EL (cell line): ENCODE data around the gene TGFBR1.

Experiments
- DNase-seq: peaks from one replicate; pipeline ENCODE4 v3.0.0-alpha.2; 2016

Gene TGFBR1

DNA sequence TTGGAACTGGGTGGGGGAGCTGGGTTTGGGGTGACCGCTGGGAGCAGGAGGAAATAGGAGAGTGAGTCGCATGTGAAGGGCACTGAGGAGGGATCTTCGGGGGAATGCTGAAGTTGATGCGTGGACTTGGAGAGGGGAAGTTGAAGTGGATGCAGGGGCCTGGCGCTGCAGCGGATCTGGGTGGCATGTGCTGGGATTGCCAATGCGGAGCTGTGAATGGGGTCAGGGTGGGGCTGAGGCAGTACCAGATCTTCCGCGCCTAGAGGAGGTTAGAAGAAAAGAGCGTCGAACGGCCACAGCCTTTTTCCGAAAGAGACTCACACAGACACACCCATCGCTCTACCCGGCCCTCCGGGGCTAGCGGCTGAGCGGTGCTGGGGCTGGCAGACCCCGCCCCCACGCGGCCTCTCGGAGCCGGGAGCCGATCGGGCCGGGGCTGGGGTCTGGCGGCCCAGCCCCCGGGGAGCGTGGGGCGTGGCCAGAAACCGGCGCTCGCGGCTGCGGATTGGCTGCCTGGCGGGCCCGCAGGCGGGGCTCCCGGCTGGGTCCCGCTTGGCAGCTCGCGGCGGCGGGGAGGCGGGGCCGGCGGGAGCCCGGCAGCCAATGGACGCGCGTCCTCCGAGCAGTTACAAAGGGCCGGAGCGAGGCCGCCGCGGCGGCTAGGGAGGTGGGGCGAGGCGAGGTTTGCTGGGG lies at the start of gene TGFBR1:
Gene TGFBR1, plus strand, starts transcription at position 655 of the 693 bp plus-strand sequence. CDS start 93 bp downstream, outside the sequence.
- peak; percentile 94 for DNase-seq

DNA sequence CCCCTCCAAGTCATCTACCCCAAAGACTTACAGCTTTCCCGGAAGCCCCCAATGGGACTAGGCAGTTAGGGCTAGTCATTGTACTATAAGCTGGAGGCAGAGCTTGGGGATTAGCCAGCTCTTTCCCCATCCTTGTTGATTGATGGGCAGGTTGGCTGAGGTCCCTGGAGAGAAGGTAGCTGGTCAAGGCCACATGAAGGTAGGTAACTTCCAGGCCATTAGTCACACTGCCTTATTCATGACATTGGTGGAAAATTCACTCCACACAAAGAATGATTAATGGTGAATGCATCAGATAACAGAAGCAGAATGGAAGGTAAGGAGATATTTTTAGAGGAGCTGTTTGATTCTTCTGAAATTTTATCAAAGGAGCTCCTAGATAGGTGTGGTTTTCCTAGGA lies 49.5 kb upstream of the TGFBR1 start:
- peak; percentile 15 for DNase-seq

DNA sequence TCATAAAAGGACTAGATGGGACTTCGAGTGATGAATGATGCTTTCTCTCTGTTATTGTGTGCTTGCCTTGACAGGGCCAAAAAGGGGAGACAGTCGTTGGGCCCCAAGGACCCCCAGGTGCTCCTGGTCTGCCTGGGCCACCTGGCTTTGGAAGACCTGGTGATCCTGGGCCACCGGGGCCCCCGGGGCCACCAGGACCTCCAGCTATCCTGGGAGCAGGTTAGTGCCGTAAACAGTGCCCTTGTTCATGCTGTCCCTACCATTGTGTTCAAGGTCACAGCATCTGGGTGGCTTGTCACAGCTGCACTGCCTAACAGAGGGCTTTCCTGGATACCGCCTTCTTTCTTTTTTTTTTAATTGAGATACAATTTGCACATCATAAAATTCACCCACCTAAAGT lies 48.7 kb upstream of the TGFBR1 start:
- DNase-seq = no peak

DNA sequence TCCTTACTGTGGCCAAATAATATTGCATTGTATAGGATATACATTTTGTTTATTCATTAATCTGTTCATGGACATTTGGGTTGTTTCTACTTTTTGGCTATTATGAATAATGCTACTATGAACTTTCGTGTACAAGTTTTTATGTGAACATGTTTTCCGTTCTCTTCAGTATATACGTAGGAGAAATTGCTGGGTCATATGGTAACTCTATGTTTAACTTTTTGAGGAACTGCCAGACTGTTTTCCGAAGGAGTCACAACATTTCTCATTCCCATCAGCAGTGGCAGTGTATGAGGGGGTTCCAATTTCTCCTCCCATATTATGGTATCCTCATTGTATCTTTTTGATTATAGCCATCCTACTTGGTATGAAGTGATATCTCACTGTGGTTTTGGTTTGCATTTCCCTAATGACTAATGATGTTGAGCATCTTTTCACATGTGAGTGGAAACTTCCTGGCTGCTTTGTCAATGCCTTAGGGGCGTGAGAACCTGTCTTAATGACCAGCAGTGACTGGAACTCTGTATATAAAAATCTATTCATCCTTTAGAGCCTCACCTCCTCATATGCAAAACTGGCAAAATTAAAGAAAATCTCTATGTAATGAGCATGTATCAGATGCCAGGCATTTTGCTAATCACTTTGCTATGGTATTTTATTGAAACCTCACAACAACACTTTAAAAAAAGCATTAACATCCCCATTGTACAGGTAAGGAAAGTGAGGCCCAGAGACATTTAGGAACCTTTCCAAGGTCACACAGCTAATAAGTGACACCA lies 47.8 kb upstream of the TGFBR1 start:
- DNase-seq = peak; percentile 93

DNA sequence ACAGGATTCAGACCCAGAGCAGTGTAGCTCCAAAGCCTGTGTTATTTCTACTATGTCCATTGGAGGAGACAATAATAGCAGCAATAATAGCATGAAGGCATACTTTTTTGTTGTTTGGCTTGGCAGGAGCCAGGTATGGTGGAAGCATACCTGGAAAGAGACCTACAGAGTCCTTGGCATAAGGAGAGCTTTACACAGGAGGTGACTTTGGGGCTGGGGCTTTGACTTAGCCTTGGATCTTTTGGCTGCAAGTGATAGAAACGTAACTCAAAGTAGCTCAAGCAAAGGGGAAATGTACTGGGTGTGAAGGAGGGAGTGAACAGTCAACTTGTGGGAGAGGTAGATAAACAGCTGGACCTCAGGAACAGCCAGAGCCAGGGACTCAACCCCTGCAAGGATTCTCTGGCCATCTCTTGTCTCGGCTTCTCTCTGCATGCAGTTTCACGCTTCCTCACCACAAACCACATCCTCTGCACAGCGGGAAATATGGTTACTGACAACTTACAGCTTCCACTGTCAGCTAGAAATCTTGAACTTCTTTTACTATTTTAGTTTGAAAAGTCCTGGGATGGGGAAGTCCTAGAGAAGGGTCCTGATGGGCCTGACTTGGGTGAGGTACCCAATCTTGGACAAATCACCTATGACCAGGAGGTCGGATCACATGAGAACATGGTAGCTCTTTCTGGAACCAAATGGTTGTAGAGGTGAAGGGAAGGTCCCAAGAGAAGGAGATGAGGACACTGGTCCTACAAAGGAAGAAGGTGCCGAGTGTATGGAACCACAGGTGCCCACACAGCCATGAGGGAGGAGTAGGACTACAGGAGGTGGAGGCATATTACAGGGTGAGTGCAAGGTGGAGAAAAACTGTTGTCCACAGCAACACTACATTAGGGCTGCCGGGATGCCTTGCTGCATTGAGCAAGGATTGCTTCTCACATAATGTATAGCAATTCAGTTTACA lies 47.0 kb upstream of the TGFBR1 start:
- peak; percentile 90 for DNase-seq

DNA sequence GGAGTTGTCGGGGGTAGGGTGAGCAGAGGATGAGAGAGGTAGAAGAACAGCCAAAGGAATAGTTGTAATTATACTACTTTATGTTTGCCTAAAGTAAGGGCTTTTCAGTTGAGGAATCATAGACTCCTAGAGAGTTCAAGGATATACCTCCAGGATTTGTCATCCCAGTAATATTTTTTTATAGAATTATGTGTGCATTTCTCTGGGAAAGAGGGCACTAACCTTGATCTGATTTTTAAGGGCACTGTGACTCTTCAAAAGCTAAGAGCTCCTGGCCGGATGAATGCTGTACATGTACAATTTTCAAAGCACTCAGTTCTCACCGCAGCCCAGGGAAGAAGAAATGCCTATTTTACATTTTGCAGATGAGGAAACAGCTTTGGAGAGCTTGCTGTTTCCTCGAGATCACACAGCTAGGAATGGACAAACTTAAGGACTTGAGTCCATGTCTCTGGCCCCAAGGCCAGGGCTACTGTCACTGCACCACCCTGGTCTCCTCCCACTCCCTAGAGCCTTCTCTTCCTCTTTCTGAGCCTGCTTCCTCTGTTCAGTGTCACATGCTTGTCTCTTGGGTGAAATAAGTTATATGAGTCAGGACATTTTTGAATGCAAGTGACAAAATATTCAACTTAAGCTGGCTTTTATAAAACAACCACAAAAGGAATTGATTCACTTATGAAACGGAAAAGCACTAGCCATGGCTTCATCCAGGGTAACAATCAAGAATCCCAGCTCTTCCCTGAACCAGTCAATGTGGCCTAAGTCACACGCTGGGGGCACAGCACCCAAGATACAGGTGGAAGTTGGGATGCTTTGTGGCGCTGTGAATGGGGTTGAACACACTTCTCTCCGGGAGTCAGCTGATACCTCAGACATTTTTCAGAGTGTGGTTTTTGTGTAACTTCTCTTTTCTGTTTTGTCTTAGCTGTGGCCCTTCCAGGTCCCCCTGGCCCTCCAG lies 45.7 kb upstream of the TGFBR1 start:
- DNase-seq = peak; percentile 31

DNA sequence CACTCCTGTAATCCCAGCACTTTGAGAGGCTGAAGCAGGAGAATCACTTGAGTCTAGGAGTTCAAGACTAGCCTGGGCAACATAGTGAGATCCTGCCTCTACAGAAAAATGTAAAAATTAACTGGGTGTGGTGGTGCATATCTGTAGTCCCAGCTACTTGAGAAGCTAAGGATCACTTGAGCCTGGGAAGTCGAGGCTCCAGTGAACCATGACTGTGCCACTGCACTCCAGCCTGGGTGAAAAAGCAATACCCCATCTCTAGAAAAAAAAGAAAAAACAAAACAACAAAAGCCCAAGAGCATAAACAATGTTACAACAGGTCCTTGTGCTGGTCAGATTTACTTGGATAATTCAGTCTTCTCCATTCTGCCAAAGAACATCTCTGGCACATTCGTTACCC lies 44.3 kb upstream of the TGFBR1 start:
- DNase-seq = no peak

DNA sequence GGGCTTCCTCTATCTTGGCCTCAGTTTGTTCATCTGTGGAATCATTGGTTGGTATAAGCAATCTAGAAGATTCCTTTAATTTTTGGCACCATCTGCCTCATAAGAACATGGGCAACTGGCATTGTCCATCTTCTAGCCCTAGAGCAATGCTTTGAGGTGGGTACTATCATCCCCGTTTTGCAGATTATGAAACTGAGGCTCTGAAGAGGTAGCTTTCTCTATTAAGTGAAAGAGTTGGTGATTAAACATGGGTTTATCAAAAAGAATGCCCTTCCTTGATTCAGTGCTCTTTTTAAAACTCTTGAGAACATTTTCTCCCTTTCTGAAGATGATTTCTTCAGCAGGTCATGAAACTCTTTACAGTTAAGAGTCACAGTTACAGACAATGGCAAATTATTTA lies 42.4 kb upstream of the TGFBR1 start:
- no peak for DNase-seq

DNA sequence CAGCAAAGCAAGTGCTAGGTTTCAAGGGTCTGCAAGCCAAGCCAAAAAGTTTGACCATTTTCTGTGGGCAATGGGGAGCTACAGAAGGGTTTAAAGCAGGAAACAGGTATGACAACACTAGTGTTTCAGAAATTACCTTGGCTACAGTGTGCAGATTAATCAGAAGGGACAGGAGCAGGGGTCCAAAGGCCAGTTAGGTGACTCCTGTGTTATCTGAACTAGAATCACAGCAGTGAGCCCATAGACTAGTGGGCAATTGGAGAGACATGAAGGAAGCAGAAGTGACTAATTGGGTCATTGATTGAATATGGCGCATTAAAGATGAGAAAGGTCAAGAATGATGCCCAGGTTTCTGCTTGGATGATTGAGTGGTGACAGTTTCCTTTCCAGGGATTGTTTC lies 41.4 kb upstream of the TGFBR1 start:
- no peak for DNase-seq

DNA sequence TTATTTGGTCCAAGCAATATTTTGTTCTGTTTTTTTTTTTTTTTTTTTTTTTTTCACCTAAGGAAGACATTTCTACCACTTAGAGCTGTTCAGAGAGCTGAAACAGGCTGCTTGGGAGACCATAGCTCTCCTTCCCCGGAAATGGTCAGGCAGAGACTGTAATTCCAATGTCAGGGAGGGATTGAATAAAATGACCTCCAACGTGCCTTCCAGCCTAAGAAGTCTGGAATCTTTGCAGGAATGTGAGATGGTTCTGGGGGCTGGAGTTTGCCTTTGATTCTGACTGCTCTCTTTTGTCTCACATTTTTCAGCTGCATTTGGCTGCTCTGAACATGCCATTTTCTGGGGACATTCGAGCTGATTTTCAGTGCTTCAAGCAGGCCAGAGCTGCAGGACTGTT lies 38.3 kb upstream of the TGFBR1 start:
- DNase-seq = no peak

DNA sequence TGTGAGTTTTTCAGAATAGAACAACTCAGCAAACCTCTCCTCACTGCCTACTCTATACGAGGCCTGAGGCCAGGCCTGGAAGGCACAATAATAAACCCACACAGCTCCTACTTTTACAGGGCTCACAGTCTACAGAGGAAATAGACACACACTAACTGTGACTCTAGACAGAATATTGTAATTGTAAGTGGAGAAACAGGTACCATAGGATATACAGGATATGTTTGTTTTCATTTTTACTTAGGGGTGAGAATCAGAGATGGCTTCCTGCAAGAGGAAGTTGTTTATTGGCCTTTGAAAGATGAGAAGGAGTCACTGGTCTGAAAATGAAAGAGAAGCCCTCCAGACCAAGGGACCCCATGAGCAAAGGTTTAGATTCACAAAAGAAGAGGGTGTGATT lies 35.8 kb upstream of the TGFBR1 start:
- DNase-seq = no peak

DNA sequence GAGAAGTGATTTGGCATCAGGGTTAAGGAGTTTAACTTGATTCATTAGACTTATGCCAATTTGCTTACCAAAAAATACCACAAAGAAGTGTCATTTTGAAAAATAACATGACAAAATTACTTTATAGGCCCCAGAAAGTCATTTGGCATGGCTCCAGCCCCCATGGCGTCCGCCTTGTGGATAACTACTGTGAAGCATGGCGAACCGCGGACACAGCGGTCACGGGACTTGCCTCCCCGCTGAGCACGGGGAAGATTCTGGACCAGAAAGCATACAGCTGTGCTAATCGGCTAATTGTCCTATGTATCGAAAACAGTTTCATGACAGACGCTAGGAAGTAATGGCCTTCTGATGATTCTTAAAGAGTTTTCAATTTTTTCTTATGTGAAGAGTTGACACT lies 35.4 kb upstream of the TGFBR1 start:
- no peak for DNase-seq

DNA sequence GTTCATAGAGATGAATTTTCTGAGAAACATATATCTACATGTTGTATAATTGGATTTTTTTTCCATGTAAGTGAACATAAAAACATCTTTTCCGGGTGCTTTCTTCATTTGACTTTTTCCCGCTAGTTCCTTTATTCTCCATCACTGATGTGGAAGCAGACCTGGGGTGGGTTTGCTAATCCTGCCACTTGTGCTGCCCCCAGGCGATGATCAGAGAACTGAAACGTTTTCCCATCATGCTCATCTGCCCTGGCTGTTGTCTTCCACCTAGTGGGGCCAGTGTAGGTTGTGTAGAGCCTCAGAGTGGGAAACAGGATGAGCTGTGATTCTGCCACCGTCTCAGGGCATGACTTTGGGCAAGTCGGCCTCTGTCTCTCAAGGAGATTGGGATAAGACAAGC lies 34.2 kb upstream of the TGFBR1 start:
- DNase-seq = no peak

DNA sequence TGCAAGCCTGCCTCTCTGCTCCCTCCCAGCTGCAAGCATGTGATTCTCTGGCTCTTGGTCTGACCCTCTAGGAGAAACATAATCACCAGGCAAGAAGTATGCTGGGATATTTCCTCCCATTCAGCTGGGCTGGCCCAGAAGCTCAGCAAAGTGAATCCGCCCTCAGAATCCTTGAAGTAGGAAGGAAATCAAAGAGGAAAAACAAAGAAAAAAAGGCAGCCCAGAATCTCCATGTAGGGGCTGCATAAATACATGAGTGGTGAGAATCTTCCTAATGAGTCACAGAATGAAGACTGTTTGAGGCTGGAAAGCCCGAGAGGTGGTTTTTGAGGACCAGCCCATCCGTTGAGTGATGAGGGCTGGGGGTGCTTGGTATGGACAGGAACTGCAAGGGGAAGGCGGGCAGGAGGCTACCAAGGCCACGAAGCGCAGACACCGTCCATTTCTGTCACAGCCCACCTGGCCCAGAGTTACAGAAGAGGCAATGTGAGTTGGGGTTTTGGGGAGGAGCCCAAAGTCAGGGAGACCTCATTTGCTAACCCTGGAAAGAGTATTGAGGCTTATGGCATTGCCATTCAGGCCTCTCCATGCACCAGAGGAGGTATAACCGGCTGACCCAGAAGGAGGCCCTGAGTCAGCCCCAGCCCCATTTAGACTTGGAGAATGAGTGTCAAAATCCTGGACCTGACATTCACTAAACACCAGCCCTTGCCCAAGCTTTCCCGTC lies 33.4 kb upstream of the TGFBR1 start:
- peak; percentile 42 for DNase-seq

DNA sequence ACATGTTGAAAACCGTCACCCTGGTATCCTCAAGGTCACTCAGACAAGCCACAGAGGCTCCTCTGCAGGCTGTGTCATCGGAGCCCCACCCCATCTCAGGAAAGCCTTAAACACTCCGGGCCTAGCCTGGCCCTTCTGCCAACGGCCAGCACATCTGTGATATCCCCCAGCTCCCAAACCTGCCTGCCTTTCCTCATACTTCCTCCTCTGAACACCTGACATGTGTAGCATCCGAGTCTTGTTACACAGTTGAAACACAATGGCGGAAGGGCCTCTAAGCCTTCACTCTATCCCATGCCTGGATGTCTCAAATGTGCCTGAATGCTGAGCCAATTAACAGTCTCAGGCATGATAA lies 32.9 kb upstream of the TGFBR1 start:
- DNase-seq = no peak

DNA sequence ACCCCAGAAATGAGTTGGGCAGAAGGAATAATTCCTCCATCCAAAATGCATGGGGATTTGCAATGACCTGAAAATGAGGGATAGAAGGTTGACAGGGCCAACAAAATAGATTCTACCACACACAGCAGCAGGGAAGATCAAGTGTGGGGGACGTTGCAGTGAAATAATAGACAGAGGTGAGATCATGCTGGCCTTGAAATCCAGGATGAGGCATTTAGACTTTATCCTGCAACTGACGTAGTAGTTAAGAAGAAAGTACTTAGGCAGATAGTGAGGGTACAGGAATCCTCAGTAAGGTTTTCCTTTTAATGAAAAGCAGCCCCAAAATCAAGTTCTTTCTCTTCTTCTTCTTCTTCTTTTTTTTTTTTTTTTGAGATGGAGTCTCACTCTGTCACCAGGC lies 31.6 kb upstream of the TGFBR1 start:
- no peak for DNase-seq

DNA sequence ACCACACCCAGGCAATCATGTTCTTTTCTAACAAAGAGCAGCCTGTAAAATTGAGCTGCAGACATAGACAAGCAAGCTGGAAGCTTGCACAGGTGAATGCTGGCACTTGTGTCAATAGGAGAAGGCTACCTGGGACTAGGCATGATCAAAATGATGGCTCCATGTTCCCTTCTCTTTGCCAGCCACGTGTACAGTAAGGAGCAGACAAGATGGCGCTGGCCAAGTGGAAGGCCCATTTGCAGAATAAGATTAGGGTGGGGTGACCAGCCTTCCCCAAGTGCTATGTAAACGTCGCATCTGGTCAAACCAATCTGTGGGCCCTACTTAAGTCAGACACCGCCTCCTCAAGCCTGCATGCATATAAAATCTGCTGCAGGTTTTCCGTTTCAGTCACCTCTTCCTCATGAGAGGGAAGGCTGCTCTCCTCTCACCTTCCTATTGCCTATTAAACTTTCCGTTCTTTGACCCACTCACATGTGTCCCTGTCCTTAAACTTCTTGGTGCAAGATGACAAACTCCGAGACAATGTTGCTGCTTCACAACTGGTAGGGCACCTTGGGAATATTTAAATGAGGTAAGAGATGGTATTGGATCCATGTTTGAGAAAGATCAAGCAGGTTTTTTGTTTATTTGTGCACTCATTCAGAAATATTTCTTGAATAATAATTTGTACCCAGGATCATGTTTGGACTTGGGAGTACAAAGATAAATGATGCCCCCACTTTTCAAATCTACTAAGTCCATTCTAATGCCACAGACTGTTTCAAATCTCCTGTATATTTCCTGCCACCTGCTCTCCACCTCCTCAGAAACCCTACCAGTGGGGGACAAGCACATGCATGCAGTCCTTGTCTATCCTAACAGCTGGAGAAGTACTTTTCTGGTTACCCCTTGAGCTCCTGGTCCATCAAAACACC lies 30.7 kb upstream of the TGFBR1 start:
- DNase-seq = no peak

DNA sequence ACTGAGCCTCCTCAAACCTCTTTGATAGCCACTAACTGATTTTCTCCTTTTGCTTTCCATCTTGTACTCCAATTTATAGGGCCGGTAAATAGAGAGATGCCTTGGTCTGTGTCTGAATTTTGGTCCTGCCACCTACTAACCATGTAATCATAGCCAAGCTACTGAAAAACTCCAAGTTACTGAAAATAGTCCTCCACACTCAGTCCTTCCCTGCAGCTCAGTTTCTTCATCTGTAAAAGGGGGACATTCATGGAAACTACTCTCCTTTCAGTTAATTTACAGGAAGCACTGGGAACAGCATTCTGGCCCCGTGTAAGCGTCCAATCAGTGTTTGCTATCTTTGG lies 30.0 kb upstream of the TGFBR1 start:
- no peak for DNase-seq

DNA sequence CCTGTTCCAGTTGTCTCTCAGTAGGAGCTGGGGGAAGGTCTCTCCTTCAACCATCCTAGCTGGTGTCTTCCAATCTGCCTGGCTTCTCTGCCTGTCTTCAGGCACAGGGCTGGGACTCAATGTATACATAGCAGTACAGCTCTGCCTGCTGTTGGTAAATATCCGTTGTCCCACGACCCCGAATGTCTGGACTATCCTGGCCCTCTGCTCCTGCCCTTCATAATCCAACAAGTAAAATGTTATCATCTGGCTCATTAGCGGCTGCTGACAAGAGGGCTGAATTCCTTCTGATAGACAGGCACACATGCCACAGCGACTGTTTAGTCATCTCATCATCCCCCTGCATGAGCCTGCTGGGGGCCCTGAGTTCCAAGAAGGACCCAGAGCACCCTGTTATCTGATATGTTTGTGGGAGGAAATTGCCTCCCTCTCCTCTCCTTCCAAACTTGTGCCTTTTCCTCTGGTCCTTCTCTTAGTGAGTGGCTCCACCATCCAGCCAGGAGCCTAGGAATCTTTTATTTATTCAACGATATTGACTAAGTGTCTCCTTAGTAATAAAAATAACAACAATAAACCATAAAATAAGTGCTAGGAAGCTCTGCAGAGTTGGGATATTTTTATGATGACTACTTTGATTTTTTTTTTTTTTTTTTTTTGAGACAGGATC lies 29.5 kb upstream of the TGFBR1 start:
- DNase-seq = peak; percentile 89

DNA sequence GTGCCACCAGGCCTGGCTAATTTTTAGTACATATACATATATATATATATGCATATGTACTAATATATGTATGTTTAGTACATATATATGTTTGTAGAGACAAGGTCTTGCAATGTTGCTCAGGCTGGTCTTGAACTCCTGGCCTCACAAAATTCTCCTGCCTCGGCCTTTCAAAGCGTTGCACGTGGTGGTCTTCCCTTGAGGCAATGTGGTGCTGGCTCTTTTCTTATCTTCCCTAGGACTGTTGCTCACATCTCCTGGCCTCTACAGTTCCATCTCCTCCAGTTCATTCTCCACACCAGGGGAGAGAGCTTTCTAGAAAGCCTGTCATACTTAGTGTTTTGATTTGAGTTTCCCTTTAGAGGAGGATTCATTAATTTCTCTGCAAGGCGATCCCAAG lies 28.9 kb upstream of the TGFBR1 start:
- DNase-seq = no peak
